Loucy (cell line): ENCODE measurements around the gene HAUS6.
A peak's percentile ranks its signal among the peaks of the same experiment; 100 is the strongest.

Experiments
- H2AFZ ChIP-seq: fragments of 200-600 bp; sonication (generic); 2 replicates; pipeline ENCODE4 v1.6.0; 2016; ENCODE audit warnings: antibody characterized with exemption, mild to moderate bottlenecking, low read length, moderate library complexity
- H3F3A ChIP-seq: fragments of 200-600 bp; 2 replicates; pipeline ENCODE4 v1.6.0; 2016; ENCODE audit warnings: antibody characterized with exemption, low read depth, mild to moderate bottlenecking
- H3K27me3 ChIP-seq: fragments of 200-600 bp; sonication (generic); 2 replicates; pipeline ENCODE4 v1.6.1; 2014; ENCODE audit warnings: low read length, mild to moderate bottlenecking; ENCODE audit not compliant: insufficient read depth, poor library complexity, severe bottlenecking
- H3K36me3 ChIP-seq: fragments of 200-600 bp; sonication (generic); 2 replicates; pipeline ENCODE4 v1.6.1; 2016; ENCODE audit warnings: low read length; ENCODE audit not compliant: insufficient read depth
- H3K4me1 ChIP-seq: fragments of 200-600 bp; sonication (generic); 2 replicates; pipeline ENCODE4 v1.5.1; 2014; ENCODE audit warnings: low read length, mild to moderate bottlenecking; ENCODE audit not compliant: insufficient read depth, poor library complexity, severe bottlenecking
- H3K4me2 ChIP-seq: fragments of 200-600 bp; sonication (generic); 2 replicates; pipeline ENCODE4 v1.6.0; 2014; ENCODE audit warnings: antibody characterized with exemption, low read length, low read depth, mild to moderate bottlenecking; ENCODE audit not compliant: poor library complexity, severe bottlenecking
- H3K4me3 ChIP-seq: fragments of 200-600 bp; sonication (generic); 2 replicates; pipeline ENCODE4 v1.5.1; 2014; ENCODE audit warnings: low read length, mild to moderate bottlenecking, mixed read lengths; ENCODE audit not compliant: poor library complexity, severe bottlenecking
- H3K79me2 ChIP-seq: fragments of 200-600 bp; sonication (generic); 2 replicates; pipeline ENCODE4 v1.6.1; 2014; ENCODE audit warnings: low read length; ENCODE audit not compliant: insufficient read depth
- H3K9ac ChIP-seq: fragments of 200-600 bp; sonication (generic); 2 replicates; pipeline ENCODE4 v1.6.0; 2014; ENCODE audit warnings: mild to moderate bottlenecking, low read depth, low read length, moderate library complexity; ENCODE audit not compliant: poor library complexity, severe bottlenecking
- H3K9me2 ChIP-seq: fragments of 200-600 bp; sonication (generic); replicated peaks from 2 replicates; pipeline ENCODE4 v1.6.1; 2016; ENCODE audit warnings: low read depth, low read length, mixed read lengths
- H3K9me3 ChIP-seq: fragments of 200-600 bp; sonication (generic); 2 replicates; pipeline ENCODE4 v1.6.1; 2014; ENCODE audit warnings: mild to moderate bottlenecking, antibody characterized with exemption, low read length, low read depth; ENCODE audit not compliant: insufficient read depth
- H4K20me1 ChIP-seq: fragments of 200-600 bp; sonication (generic); 2 replicates; pipeline ENCODE4 v1.6.0; 2014; ENCODE audit warnings: antibody characterized with exemption, low read length, mild to moderate bottlenecking; ENCODE audit not compliant: insufficient read depth, poor library complexity, severe bottlenecking
- EZH2phosphoT487 ChIP-seq: fragments of 200-600 bp; IDR thresholded peaks from 2 replicates; pipeline ENCODE4 v1.6.1; 2018; ENCODE audit warnings: antibody characterized with exemption, mild to moderate bottlenecking, moderate library complexity, borderline replicate concordance
- TF ChIP-seq, protein P1 (sequence below): fragments of 200-600 bp; sonication (generic); conservative IDR thresholded peaks from 2 replicates; pipeline ENCODE4 v1.5.1; 2014; ENCODE audit warnings: mild to moderate bottlenecking, antibody characterized with exemption, low read length

HAUS6 gene

DNA sequence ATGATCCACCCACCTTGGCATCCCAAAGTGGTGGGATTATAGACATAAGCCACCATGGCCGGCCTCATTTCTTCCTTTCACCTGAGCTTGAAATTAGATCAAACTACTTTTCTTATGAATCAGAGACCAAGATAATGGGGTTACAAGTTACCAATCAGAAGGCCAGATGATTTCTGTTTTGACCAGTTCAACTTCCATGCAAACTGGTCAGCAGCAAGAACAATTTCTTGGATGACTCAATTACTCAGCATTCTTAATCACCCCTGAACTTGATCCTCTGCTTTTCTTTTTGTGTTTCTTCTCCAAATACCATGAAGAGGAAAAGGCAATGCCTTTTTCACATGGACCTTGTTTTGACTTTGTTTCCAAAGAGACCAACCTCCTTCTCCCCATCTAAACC is 34.6 kb upstream of the HAUS6 start:
- Histone ChIP-seq H3K36me3 (no peaks in the 10 kb centered on the region), H3K9ac (no peak overlapping the region), H3K27me3 (no peaks in the 10 kb centered on the region), H3K4me3 (no peak overlapping the region), H2AFZ (no peak overlapping the region), H3K9me2 (no peaks in the 10 kb centered on the region), H3K4me2 (no peak overlapping the region), H4K20me1 (no peaks in the 10 kb centered on the region), H3K79me2 (no peaks in the 10 kb centered on the region), H3K9me3 (no peaks in the 10 kb centered on the region), H3K4me1 (no peaks in the 10 kb centered on the region), H3F3A (no peaks in the 10 kb centered on the region)
- TF ChIP-seq EZH2phosphoT487 = no peak
- TF ChIP-seq, protein P1, sequence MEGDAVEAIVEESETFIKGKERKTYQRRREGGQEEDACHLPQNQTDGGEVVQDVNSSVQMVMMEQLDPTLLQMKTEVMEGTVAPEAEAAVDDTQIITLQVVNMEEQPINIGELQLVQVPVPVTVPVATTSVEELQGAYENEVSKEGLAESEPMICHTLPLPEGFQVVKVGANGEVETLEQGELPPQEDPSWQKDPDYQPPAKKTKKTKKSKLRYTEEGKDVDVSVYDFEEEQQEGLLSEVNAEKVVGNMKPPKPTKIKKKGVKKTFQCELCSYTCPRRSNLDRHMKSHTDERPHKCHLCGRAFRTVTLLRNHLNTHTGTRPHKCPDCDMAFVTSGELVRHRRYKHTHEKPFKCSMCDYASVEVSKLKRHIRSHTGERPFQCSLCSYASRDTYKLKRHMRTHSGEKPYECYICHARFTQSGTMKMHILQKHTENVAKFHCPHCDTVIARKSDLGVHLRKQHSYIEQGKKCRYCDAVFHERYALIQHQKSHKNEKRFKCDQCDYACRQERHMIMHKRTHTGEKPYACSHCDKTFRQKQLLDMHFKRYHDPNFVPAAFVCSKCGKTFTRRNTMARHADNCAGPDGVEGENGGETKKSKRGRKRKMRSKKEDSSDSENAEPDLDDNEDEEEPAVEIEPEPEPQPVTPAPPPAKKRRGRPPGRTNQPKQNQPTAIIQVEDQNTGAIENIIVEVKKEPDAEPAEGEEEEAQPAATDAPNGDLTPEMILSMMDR = no peak

DNA sequence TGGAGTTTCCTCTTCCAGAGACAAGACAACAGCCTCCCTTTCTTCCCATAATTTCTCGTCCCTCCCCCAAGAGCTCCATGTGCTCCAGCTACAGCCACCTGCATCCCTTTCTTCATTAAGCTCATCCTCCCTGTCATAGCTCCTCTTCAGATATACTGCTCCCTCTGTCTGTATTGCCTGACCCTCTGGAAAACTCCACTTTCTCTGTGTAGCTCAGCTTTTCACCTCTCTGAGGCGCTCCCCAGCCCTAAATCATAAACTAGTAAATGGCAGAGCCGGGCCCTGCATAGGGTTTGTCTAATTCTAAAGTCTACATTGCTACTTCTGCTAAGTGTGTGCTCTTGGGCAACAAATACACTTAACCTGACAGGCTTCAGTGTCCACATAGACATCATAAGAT is 33.4 kb upstream of the HAUS6 start:
- H3K4me2 ChIP-seq = no peak overlapping the region
- no peaks in the 10 kb centered on the region for H3K4me1 ChIP-seq
- H3F3A ChIP-seq = no peaks in the 10 kb centered on the region
- no peaks in the 10 kb centered on the region for H3K9me2 ChIP-seq
- no peak overlapping the region for H3K9ac ChIP-seq
- TF ChIP-seq, protein P1 = peak; percentile 23
- no peak for TF ChIP-seq EZH2phosphoT487
- H2AFZ ChIP-seq = no peak overlapping the region
- H3K27me3 ChIP-seq = no peaks in the 10 kb centered on the region
- no peaks in the 10 kb centered on the region for H3K36me3 ChIP-seq
- H3K9me3 ChIP-seq = no peaks in the 10 kb centered on the region
- no peaks in the 10 kb centered on the region for H3K79me2 ChIP-seq
- no peak overlapping the region for H3K4me3 ChIP-seq
- no peaks in the 10 kb centered on the region for H4K20me1 ChIP-seq

DNA sequence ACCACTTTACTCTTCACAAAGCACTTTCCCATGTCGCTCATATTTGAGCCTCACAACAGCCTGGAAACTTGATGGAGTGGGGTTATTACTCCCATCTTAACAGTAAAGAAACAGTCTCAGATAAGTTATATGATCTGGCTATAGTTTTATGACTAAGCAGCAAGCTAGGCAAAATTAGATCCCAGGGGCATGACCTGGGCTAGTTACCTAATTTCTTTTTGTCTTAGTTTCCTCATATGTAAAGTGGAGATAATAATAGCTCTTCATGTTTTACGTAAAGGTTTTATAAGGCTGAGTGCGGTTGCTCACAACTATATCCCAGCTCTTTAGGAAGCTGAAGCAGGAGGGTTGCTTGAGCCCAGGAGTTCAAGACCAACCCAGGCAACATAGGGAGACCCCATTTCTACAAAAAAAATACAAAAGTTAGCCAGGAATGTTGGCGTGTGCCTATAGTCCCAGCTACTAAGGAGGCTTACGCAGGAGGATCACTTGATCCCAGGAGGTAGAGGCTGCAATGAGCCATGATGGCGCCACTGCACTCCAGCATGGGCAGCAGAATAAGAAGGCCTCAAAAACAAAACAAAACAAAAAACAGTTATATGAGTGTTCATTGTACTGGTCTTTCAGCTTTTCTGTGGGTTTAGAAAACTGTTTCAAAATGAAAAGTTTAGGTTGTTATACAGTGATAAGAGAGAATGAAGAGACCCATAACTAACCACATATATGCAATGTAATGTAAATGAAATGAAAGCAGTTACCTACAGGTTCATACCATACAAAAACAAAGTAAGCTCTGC is 31.0 kb upstream of the HAUS6 start:
- Histone ChIP-seq H3K4me3 (no peak overlapping the region), H3K9me2 (no peaks in the 10 kb centered on the region)
- TF ChIP-seq, protein P1 = peak; percentile 19; the same call in 1 of the 2 replicates
- no peak for TF ChIP-seq EZH2phosphoT487

More for the DNA sequence above, 31.0 kb upstream of the HAUS6 start:
- no peak overlapping the region for H3K4me2 ChIP-seq
- H3K79me2 ChIP-seq = no peaks in the 10 kb centered on the region
- H3K4me1 ChIP-seq = peaks cover 20% of the 10 kb centered on the region
- H2AFZ ChIP-seq = peak overlapping the region; percentile 74
- no peaks in the 10 kb centered on the region for H4K20me1 ChIP-seq
- no peaks in the 10 kb centered on the region for H3K9me3 ChIP-seq
- no peak overlapping the region for H3K9ac ChIP-seq
- H3F3A ChIP-seq = peaks cover 4% of the 10 kb centered on the region; the same call in 1 of the 2 replicates
- H3K36me3 ChIP-seq = no peaks in the 10 kb centered on the region
- H3K27me3 ChIP-seq = no peaks in the 10 kb centered on the region
